Measurements from ENCODE around the gene TPSG1. TPM values are rescaled to one million over a fixed set of nuclear protein-coding genes. Genes with fewer than 3 reads are reported as not detected.

The TPSG1 gene
- total and polyA plus RNA-seq, 10 of the 15 experiments (the other 5 are each of a cell fraction or from before 2014, with no cell fraction given), result not detected

DNA sequence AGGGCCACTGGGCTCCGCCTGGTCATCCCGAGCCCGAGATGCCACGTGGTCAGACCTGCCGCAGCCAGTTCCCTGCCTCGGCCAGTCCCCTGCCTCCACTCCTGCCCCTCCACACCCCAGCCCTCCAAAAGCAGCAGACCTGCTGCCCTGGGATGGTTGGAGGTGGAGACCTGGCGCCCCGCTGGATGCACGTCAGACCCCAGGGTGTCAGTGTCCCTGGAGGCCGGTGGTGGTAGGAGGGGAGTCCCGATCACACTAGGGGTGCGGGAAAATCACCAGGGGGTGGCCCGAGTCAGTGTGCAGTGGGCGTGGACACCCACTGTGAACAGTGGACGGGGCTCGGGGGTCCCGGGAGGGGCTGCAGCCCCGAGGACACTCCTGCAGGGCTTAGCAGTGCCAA, 26.9 kb downstream of the TPSG1 start (continued):
- TF ChIP-seq MXI1 (IDR thresholded peaks at IDR 0.05; ENCODE audit: low read depth, low read length), result no peak
- no peak for TF ChIP-seq WRNIP1 (IDR thresholded peaks at IDR 0.05; ENCODE audit: borderline replicate concordance, low read depth, low read length)
- TF ChIP-seq JUNB (IDR thresholded peaks at IDR 0.05), result no peak
- TF ChIP-seq IKZF1 (conservative IDR thresholded peaks at IDR 0.05), result no peak

GRCh38 chr16:1197237-1197866, 27.7 kb downstream of the TPSG1 start:
- FAIRE-seq, result no peak
- Histone ChIP-seq H3K9me3 (replicated peaks; ENCODE audit: control insufficient read depth, insufficient read depth, low read length) (no peaks in the 10 kb centered on the region; the same call in 2 of the 3 replicates), H3K27me3 (replicated peaks in 1 of 2; ENCODE audit: control insufficient read depth in 2 of 2, insufficient read depth in 2 of 2, low read length in 1 of 2) (no peaks in the 10 kb centered on the region), H3K4me1 (ENCODE audit: control insufficient read depth, insufficient read depth, low read length) (no peaks in the 10 kb centered on the region), H3K4me3 (no peak overlapping the region), H3K9ac (ENCODE audit: control insufficient read depth, insufficient read depth, low read length) (no peak overlapping the region), H3K4me2 (ENCODE audit: control insufficient read depth, insufficient read depth) (no peak overlapping the region), H3K36me3 (ENCODE audit: control insufficient read depth in 2 of 2, insufficient read depth in 2 of 2, low read length in 1 of 2) (no peaks in the 10 kb centered on the region), H4K20me1 (ENCODE audit: control insufficient read depth, insufficient read depth) (no peaks in the 10 kb centered on the region), H3K27ac (ENCODE audit: control insufficient read depth, insufficient read depth) (no peak overlapping the region), H2AFZ (ENCODE audit: control insufficient read depth, low read depth, low read length) (no peak overlapping the region), H3K79me2 (ENCODE audit: control insufficient read depth, insufficient read depth, low read length) (no peaks in the 10 kb centered on the region)
- no peak for ATAC-seq
- POLR2A ChIA-PET, result no interaction called here
- WGBS (ENCODE audit: insufficient coverage, insufficient replicate concordance, low lambda C conversion rate, missing lambda C conversion rate), result 60% methylated on average over 19 of the region's 19 CpGs
- SMC1A ChIA-PET (ENCODE audit: uncharacterized antibody, unreplicated experiment), result no interaction called here
- TF ChIP-seq SREBF1 (IDR thresholded peaks at IDR 0.05; ENCODE audit: low read length) (no peak), E4F1 (IDR thresholded peaks at IDR 0.05; ENCODE audit: borderline replicate concordance, partially characterized antibody) (no peak), PAX5 (IDR thresholded peaks at IDR 0.05; ENCODE audit: borderline replicate concordance, low read depth, low read length) (no peak), MYC (IDR thresholded peaks at IDR 0.05; ENCODE audit: insufficient read depth, insufficient read length, insufficient replicate concordance, low read length, severe bottlenecking) (no peak), NFXL1 (IDR thresholded peaks at IDR 0.05; ENCODE audit: borderline replicate concordance) (no peak), CBX5 (IDR thresholded peaks at IDR 0.05; ENCODE audit: low read depth) (no peak), IRF4 (IDR thresholded peaks at IDR 0.05; ENCODE audit: low read depth, low read length) (no peak), ZSCAN29 (IDR thresholded peaks at IDR 0.05) (no peak), ATF7 (IDR thresholded peaks at IDR 0.05; ENCODE audit: low read depth) (no peak), RAD21 (IDR thresholded peaks at IDR 0.05; ENCODE audit: insufficient read depth, low read depth, low read length) (no peak)
- TF ChIP-seq, protein P1, sequence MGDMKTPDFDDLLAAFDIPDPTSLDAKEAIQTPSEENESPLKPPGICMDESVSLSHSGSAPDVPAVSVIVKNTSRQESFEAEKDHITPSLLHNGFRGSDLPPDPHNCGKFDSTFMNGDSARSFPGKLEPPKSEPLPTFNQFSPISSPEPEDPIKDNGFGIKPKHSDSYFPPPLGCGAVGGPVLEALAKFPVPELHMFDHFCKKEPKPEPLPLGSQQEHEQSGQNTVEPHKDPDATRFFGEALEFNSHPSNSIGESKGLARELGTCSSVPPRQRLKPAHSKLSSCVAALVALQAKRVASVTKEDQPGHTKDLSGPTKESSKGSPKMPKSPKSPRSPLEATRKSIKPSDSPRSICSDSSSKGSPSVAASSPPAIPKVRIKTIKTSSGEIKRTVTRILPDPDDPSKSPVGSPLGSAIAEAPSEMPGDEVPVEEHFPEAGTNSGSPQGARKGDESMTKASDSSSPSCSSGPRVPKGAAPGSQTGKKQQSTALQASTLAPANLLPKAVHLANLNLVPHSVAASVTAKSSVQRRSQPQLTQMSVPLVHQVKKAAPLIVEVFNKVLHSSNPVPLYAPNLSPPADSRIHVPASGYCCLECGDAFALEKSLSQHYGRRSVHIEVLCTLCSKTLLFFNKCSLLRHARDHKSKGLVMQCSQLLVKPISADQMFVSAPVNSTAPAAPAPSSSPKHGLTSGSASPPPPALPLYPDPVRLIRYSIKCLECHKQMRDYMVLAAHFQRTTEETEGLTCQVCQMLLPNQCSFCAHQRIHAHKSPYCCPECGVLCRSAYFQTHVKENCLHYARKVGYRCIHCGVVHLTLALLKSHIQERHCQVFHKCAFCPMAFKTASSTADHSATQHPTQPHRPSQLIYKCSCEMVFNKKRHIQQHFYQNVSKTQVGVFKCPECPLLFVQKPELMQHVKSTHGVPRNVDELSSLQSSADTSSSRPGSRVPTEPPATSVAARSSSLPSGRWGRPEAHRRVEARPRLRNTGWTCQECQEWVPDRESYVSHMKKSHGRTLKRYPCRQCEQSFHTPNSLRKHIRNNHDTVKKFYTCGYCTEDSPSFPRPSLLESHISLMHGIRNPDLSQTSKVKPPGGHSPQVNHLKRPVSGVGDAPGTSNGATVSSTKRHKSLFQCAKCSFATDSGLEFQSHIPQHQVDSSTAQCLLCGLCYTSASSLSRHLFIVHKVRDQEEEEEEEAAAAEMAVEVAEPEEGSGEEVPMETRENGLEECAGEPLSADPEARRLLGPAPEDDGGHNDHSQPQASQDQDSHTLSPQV (IDR thresholded peaks at IDR 0.05), result no peak
- RAD21 ChIA-PET (ENCODE audit: unreplicated experiment), result no interaction called here
- in situ Hi-C loops (cut with MboI) (no loop called here), intact Hi-C loops (cut with micrococcal nuclease; ENCODE audit: unreplicated experiment) (no loop called here)
- CTCF ChIA-PET, result no interaction called here
- DNase-seq (ENCODE audit: low read depth, low spot score), result no peak
- BruUV-seq (replicated peaks), result no TSS peak

Measured in GM12878 (cell line).